Brain microvascular endothelial cell (primary cell): Measurements from ENCODE around the gene DPEP3.

Source experiments
- DNase-seq: peaks from one replicate; pipeline ENCODE4 v3.0.0-alpha.2; 2020
- H3K27ac ChIP-seq: fragments of 250-450 bp; sonication (Bioruptor Pico); 2 replicates; pipeline ENCODE4 v1.5.1; 2020; ENCODE audit warnings: mild to moderate bottlenecking, moderate library complexity
- H3K27me3 ChIP-seq: fragments of 250-450 bp; sonication (Bioruptor Pico); replicated peaks from 2 replicates; pipeline ENCODE4 v1.5.1; 2020; ENCODE audit warnings: mild to moderate bottlenecking
- H3K36me3 ChIP-seq: fragments of 250-450 bp; sonication (Bioruptor Pico); replicated peaks from 2 replicates; pipeline ENCODE4 v1.5.1; 2020; ENCODE audit warnings: mild to moderate bottlenecking
- H3K4me3 ChIP-seq: 2 replicates; pipeline ENCODE4 v1.5.1; 2011; ENCODE audit warnings: low read depth, mild to moderate bottlenecking, control low read depth, low read length, moderate library complexity
- in situ Hi-C: cut with HindIII; loops from 2 replicates; pipeline ENCODE4 v1.10.0; 2017; ENCODE audit warnings: low sequenced_read_pairs, low pct_ligation_motif_present
- TF ChIP-seq, protein P1 (sequence below): IDR thresholded peaks from 2 replicates; pipeline ENCODE4 v1.5.1; 2011; ENCODE audit warnings: low read depth, mild to moderate bottlenecking, moderate library complexity, low read length, control low read depth, inconsistent platforms; ENCODE audit errors: missing control alignments

Gene DPEP3

GRCh38 chr16:67979955-67980678, at the start of gene DPEP3:
Gene DPEP3 (minus strand): TSS chr16:67980499. CDS start chr16:67980380, 119 bp downstream.
- no peak within 1 kb of the TSS for H3K4me3 ChIP-seq
- TF ChIP-seq, protein P1, sequence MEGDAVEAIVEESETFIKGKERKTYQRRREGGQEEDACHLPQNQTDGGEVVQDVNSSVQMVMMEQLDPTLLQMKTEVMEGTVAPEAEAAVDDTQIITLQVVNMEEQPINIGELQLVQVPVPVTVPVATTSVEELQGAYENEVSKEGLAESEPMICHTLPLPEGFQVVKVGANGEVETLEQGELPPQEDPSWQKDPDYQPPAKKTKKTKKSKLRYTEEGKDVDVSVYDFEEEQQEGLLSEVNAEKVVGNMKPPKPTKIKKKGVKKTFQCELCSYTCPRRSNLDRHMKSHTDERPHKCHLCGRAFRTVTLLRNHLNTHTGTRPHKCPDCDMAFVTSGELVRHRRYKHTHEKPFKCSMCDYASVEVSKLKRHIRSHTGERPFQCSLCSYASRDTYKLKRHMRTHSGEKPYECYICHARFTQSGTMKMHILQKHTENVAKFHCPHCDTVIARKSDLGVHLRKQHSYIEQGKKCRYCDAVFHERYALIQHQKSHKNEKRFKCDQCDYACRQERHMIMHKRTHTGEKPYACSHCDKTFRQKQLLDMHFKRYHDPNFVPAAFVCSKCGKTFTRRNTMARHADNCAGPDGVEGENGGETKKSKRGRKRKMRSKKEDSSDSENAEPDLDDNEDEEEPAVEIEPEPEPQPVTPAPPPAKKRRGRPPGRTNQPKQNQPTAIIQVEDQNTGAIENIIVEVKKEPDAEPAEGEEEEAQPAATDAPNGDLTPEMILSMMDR, result peak; percentile 56
- no peaks in the 10 kb centered on the region for H3K27me3 ChIP-seq
- no peak for DNase-seq
- H3K27ac ChIP-seq, result no peak within 1 kb of the TSS
- no peaks in the 10 kb centered on the region for H3K36me3 ChIP-seq
- in situ Hi-C loops, result no loop called here

DNA sequence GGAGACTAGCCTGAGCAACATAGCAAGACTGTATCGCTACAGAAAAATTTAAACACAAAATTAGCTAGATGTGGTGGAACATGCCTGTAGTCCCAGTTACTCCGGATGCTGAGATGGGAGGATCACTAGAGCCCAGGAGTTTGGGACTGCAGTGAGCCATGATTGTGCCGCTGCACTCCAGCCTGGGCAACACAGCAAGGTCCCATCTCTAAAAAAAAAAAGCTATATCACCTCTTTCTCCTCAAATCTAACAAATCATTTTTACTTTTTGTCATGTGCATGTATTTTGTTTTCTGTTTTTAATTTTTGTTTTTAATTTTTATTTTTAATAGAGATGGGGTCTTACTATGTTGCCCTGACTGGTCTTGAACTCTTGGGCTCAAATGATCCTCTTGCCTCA, 48.7 kb upstream of the DPEP3 start:
- in situ Hi-C loops, result no loop called here
- Histone ChIP-seq H3K27ac (no peak overlapping the region), H3K36me3 (no peaks in the 10 kb centered on the region), H3K27me3 (no peaks in the 10 kb centered on the region), H3K4me3 (no peak overlapping the region)
- TF ChIP-seq, protein P1, result no peak
- DNase-seq, result no peak

- Histone ChIP-seq H3K36me3 (no peaks in the 10 kb centered on the region), H3K27ac (peak within 1 kb of the TSS; percentile 85), H3K27me3 (no peaks in the 10 kb centered on the region), H3K4me3 (peak within 1 kb of the TSS; percentile 98)
- in situ Hi-C loops, result no loop called here
- TF ChIP-seq, protein P1, result no peak
- DNase-seq, result peak; percentile 92
Measured at GRCh38 chr16:68022728-68023537, 42.6 kb upstream of the DPEP3 start, which contains the start of the genes DDX28 and DUS2. Gene DDX28 (minus strand): TSS chr16:68023232. CDS start chr16:68023202, 30 bp downstream. Gene DUS2 (plus strand): TSS chr16:68023284. CDS start chr16:68038024, 14,740 bp downstream.

DNA sequence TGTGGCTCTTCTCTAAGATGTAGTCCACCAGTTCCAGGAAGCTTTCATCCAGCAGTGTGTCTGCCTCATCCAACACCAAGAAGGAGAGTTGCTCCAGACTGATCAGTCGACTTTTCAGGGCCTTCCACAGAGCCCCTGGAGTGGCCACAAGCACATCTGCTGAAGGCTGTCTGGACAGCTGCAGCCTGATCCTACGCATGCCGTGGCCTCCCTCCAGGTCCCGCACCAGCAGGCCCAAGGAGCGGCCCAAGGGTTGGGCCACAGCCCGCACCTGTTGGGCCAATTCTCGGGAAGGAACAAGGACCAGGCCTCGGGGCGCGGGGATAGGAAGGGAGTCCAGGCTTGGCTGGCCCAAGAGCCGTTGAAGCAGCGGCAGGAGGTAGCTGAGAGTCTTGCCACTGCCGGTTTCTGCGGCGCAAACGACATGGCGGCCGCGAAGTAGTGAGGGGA, 42.0 kb upstream of the DPEP3 start:
- Histone ChIP-seq H3K4me3 (peak overlapping the region; percentile 98), H3K36me3 (no peaks in the 10 kb centered on the region), H3K27me3 (no peaks in the 10 kb centered on the region), H3K27ac (peak overlapping the region; percentile 85)
- DNase-seq, result no peak
- TF ChIP-seq, protein P1, result no peak
- in situ Hi-C loops, result no loop called here

DNA sequence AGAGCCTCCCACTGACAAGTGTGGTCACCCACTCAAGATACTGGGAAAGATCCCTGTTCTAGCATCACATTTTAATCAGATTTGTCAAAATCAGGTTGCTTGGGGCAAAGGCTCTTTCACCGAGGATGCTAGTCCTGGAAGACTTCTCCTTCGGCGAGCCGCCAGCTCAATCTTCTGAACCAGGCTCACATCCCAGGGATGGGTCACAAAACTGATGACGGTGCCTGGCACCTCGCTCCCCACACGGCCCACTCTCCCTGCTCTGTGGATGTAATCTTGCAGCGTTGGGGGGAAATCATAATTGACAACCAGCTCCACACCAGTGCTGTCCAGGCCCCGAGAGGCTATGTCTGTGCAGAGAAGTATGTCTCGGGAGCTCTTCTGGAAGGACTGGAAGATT, 41.2 kb upstream of the DPEP3 start:
- Histone ChIP-seq H3K27me3 (no peaks in the 10 kb centered on the region), H3K36me3 (no peaks in the 10 kb centered on the region), H3K4me3 (no peak overlapping the region), H3K27ac (no peak overlapping the region)
- in situ Hi-C loops, result no loop called here
- TF ChIP-seq, protein P1, result no peak
- no peak for DNase-seq
